H1 (cell line): Measurements from ENCODE around the gene ADD1. TPM values are rescaled to one million over a fixed set of nuclear protein-coding genes. Genes with fewer than 3 reads are reported as not detected.

Experiments
- RFX5 ChIP-seq: IDR thresholded peaks from 2 replicates; pipeline ENCODE4 v1.6.1; 2011; ENCODE audit warnings: low read depth, low read length, improper control_type of control experiment, borderline replicate concordance
- SP1 ChIP-seq: IDR thresholded peaks from 2 replicates; pipeline ENCODE4 v1.6.1; 2011; ENCODE audit warnings: low read depth, low read length
- TAF7 ChIP-seq: optimal IDR thresholded peaks from 2 replicates; pipeline ENCODE3; 2011; ENCODE audit warnings: low read depth, mild to moderate bottlenecking, inconsistent platforms, low read length, moderate library complexity, borderline replicate concordance
- polyA plus RNA-seq, 7 experiments: library from polyadenylated mRNA; depleted of rRNA in 3 of 7; stranded (reverse) in 5 of 7; unstranded in 2 of 7; fragments of >200 nt in 5 of 7; fragments of 200-250 nt in 2 of 7; gene quantifications; 1 replicate in 5 of 7; 2 replicates in 1 of 7; 4 replicates in 1 of 7; pipeline versions ENCODE4 v1.2.1 to v1.2.3, GENCODE V29; 2011 to 2013; ENCODE audit warnings: missing spikeins in 2 of 7, mixed read lengths in 2 of 7
- total RNA-seq: library from RNA; stranded (reverse); fragmentation: NEBNext Ultra II Directional; extraction: Animal tissue kit (Norgen Biotek cat#: 25700); gene quantifications from 2 replicates; pipeline ENCODE4 v1.2.1, GENCODE V29; 2021

ADD1 gene
- total and polyA plus RNA-seq, 2 of the 8 experiments (the other 6 are each of a cell fraction or from before 2014, with no cell fraction given) = 113 to 143 TPM

- TF ChIP-seq TAF7 (no peak), RFX5 (no peak), SP1 (no peak)
Observed at GRCh38 chr4:2907706-2908293, 64.2 kb downstream of the ADD1 start (continued).
